GM18907 (cell line): Measurements from ENCODE around the gene CCDC88C.
A peak's percentile ranks its signal among the peaks of the same experiment; 100 is the strongest.

Experiments used
- ATAC-seq: cut with Tn5 transposase; IDR thresholded peaks from one replicate; pipeline ENCODE4 v1.9.1; 2021; ENCODE audit warnings: mild to moderate bottlenecking, moderate library complexity; ENCODE audit not compliant: unreplicated experiment

CCDC88C gene

GRCh38 chr14:91351512-91351862 lies 66.1 kb downstream of the CCDC88C start:
- ATAC-seq = no peak

- peak; percentile 59 for ATAC-seq
These were observed 66.7 kb downstream of the CCDC88C start for GRCh38 chr14:91350813-91351511.

GRCh38 chr14:91350483-91350812 lies 67.2 kb downstream of the CCDC88C start:
- peak; percentile 7 for ATAC-seq

- peak; percentile 63 for ATAC-seq
These were observed 68.0 kb downstream of the CCDC88C start for GRCh38 chr14:91349481-91350074.

- ATAC-seq = peak; percentile 16
These were observed 68.7 kb downstream of the CCDC88C start for GRCh38 chr14:91348845-91349465.

- no peak for ATAC-seq
These were observed 70.8 kb downstream of the CCDC88C start for GRCh38 chr14:91346838-91347173.

- no peak for ATAC-seq
These were observed 73.5 kb downstream of the CCDC88C start for GRCh38 chr14:91344096-91344495.

GRCh38 chr14:91343051-91343450 lies 74.6 kb downstream of the CCDC88C start:
- no peak for ATAC-seq

GRCh38 chr14:91342206-91342760 lies 75.3 kb downstream of the CCDC88C start:
- no peak for ATAC-seq

GRCh38 chr14:91341751-91342154 lies 75.9 kb downstream of the CCDC88C start:
- ATAC-seq = no peak

GRCh38 chr14:91341334-91341733 lies 76.3 kb downstream of the CCDC88C start:
- no peak for ATAC-seq

- no peak for ATAC-seq
These were observed 77.8 kb downstream of the CCDC88C start for GRCh38 chr14:91339671-91340369.

GRCh38 chr14:91339076-91339475 lies 78.5 kb downstream of the CCDC88C start:
- no peak for ATAC-seq

GRCh38 chr14:91338379-91338778 lies 79.2 kb downstream of the CCDC88C start:
- no peak for ATAC-seq

- ATAC-seq = no peak
These were observed 79.8 kb downstream of the CCDC88C start for GRCh38 chr14:91337699-91338335.

GRCh38 chr14:91336093-91336450 lies 81.5 kb downstream of the CCDC88C start:
- no peak for ATAC-seq

GRCh38 chr14:91335191-91336092 lies 82.2 kb downstream of the CCDC88C start:
- ATAC-seq = no peak

- ATAC-seq = no peak
These were observed 84.0 kb downstream of the CCDC88C start for GRCh38 chr14:91333650-91334039.

GRCh38 chr14:91332986-91333649 lies 84.5 kb downstream of the CCDC88C start:
- ATAC-seq = no peak
